ENCODE data around the gene CXCR4. TPM values are rescaled to one million over a fixed set of nuclear protein-coding genes. Genes with fewer than 3 reads are reported as not detected.

The CXCR4 gene
- total RNA-seq, 1 experiment from 2014 or later = 1.5 TPM

- ChIA-PET POLR2A (ENCODE audit: low non-redundant PET) (no interaction called here), CTCF (no interaction called here)
- DNase-seq (ENCODE audit: low spot score) = no peak
- no peak overlapping the region for H3K4me3 ChIP-seq (ENCODE audit: low read depth, low read length, poor library complexity, severe bottlenecking)
- intact Hi-C loops (cut with micrococcal nuclease; ENCODE audit: unreplicated experiment) = no loop called here
- no peak overlapping the region for H3K27ac ChIP-seq (ENCODE audit: low read depth, low read length, poor library complexity, severe bottlenecking)
- no peaks in the 10 kb centered on the region for H3K4me1 ChIP-seq (ENCODE audit: insufficient read depth, low read length, poor library complexity, severe bottlenecking)
- no TSS peak for BruUV-seq (replicated peaks)
- H3K36me3 ChIP-seq (ENCODE audit: insufficient read depth, low read length, poor library complexity, severe bottlenecking) = no peaks in the 10 kb centered on the region
- no peaks in the 10 kb centered on the region for H3K9me3 ChIP-seq (ENCODE audit: low read depth, low read length, poor library complexity, severe bottlenecking)
- no peaks in the 10 kb centered on the region for H3K27me3 ChIP-seq (replicated peaks; ENCODE audit: insufficient read depth, low read depth, low read length, poor library complexity)
- TF ChIP-seq, protein P1, sequence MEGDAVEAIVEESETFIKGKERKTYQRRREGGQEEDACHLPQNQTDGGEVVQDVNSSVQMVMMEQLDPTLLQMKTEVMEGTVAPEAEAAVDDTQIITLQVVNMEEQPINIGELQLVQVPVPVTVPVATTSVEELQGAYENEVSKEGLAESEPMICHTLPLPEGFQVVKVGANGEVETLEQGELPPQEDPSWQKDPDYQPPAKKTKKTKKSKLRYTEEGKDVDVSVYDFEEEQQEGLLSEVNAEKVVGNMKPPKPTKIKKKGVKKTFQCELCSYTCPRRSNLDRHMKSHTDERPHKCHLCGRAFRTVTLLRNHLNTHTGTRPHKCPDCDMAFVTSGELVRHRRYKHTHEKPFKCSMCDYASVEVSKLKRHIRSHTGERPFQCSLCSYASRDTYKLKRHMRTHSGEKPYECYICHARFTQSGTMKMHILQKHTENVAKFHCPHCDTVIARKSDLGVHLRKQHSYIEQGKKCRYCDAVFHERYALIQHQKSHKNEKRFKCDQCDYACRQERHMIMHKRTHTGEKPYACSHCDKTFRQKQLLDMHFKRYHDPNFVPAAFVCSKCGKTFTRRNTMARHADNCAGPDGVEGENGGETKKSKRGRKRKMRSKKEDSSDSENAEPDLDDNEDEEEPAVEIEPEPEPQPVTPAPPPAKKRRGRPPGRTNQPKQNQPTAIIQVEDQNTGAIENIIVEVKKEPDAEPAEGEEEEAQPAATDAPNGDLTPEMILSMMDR (conservative IDR thresholded peaks at IDR 0.05; ENCODE audit: low read depth, low read length) = no peak
- no peak for TF ChIP-seq EZH2 (IDR thresholded peaks at IDR 0.05; ENCODE audit: borderline replicate concordance, low read depth, low read length, poor library complexity, severe bottlenecking)
Observed at GRCh38 chr2:136080114-136080513, 37.8 kb downstream of the CXCR4 start.

- intact Hi-C loops (cut with micrococcal nuclease; ENCODE audit: unreplicated experiment) = no loop called here
- no peaks in the 10 kb centered on the region for H3K4me1 ChIP-seq (ENCODE audit: insufficient read depth, low read length, poor library complexity, severe bottlenecking)
- H3K36me3 ChIP-seq (ENCODE audit: insufficient read depth, low read length, poor library complexity, severe bottlenecking) = no peaks in the 10 kb centered on the region
- no peak overlapping the region for H3K27ac ChIP-seq (ENCODE audit: low read depth, low read length, poor library complexity, severe bottlenecking)
- H3K9me3 ChIP-seq (ENCODE audit: low read depth, low read length, poor library complexity, severe bottlenecking) = no peaks in the 10 kb centered on the region
- CTCF ChIA-PET = no interaction called here
- H3K27me3 ChIP-seq (replicated peaks; ENCODE audit: insufficient read depth, low read depth, low read length, poor library complexity) = peaks cover 2% of the 10 kb centered on the region
- BruUV-seq (replicated peaks) = no TSS peak
- DNase-seq (ENCODE audit: low spot score) = no peak
- no peak overlapping the region for H3K4me3 ChIP-seq (ENCODE audit: low read depth, low read length, poor library complexity, severe bottlenecking)
- POLR2A ChIA-PET (ENCODE audit: low non-redundant PET) = no interaction called here
- no peak for TF ChIP-seq EZH2 (IDR thresholded peaks at IDR 0.05; ENCODE audit: borderline replicate concordance, low read depth, low read length, poor library complexity, severe bottlenecking)
- TF ChIP-seq, protein P1 (conservative IDR thresholded peaks at IDR 0.05; ENCODE audit: low read depth, low read length) = no peak
Observed at GRCh38 chr2:136077107-136077506, 40.8 kb downstream of the CXCR4 start.

GRCh38 chr2:136075476-136075875 lies 42.5 kb downstream of the CXCR4 start:
- TF ChIP-seq EZH2 (IDR thresholded peaks at IDR 0.05; ENCODE audit: borderline replicate concordance, low read depth, low read length, poor library complexity, severe bottlenecking) = no peak
- TF ChIP-seq, protein P1 (conservative IDR thresholded peaks at IDR 0.05; ENCODE audit: low read depth, low read length) = no peak
- no peaks in the 10 kb centered on the region for H3K9me3 ChIP-seq (ENCODE audit: low read depth, low read length, poor library complexity, severe bottlenecking)
- no peaks in the 10 kb centered on the region for H3K4me1 ChIP-seq (ENCODE audit: insufficient read depth, low read length, poor library complexity, severe bottlenecking)
- no peak overlapping the region for H3K4me3 ChIP-seq (ENCODE audit: low read depth, low read length, poor library complexity, severe bottlenecking)
- BruUV-seq (replicated peaks) = no TSS peak
- POLR2A ChIA-PET (ENCODE audit: low non-redundant PET) = no interaction called here
- no peaks in the 10 kb centered on the region for H3K36me3 ChIP-seq (ENCODE audit: insufficient read depth, low read length, poor library complexity, severe bottlenecking)
- intact Hi-C loops (cut with micrococcal nuclease; ENCODE audit: unreplicated experiment) = no loop called here
- CTCF ChIA-PET = no interaction called here
- H3K27me3 ChIP-seq (replicated peaks; ENCODE audit: insufficient read depth, low read depth, low read length, poor library complexity) = peaks cover 2% of the 10 kb centered on the region
- DNase-seq (ENCODE audit: low spot score) = no peak
- no peak overlapping the region for H3K27ac ChIP-seq (ENCODE audit: low read depth, low read length, poor library complexity, severe bottlenecking)

All from A673 (cell line).